Gastroesophageal sphincter (tissue), 3 donors: Measurements from ENCODE around the gene L2HGDH.

Source experiments
- CTCF ChIP-seq, 4 experiments: fragments of 200-600 bp in 2 of 4; fragments of 450-650 bp in 2 of 4; sonication (generic) in 1 of 4; IDR thresholded peaks; one replicate each; pipeline ENCODE4 v1.5.1; 2017 to 2019; ENCODE audit warnings: antibody characterized with exemption in 4 of 4, mild to moderate bottlenecking in 2 of 4, moderate library complexity in 2 of 4
- POLR2A ChIP-seq, 2 donors: fragments of 450-650 bp; IDR thresholded peaks; one replicate each; pipeline ENCODE4 v1.6.1; 2017; ENCODE audit warnings: antibody characterized with exemption in 2 of 2, mild to moderate bottlenecking in 2 of 2, moderate library complexity in 1 of 2
- POLR2AphosphoS5 ChIP-seq: sonication (generic); formaldehyde crosslinking; IDR thresholded peaks from one replicate; pipeline ENCODE4 v1.6.1; 2017; ENCODE audit warnings: antibody characterized with exemption

GRCh38 chr14:50230701-50231474, 81.1 kb downstream of the L2HGDH start:
- TF ChIP-seq CTCF (IDR thresholded peaks at IDR 0.05) (no peak), POLR2AphosphoS5 (peak; percentile 19), POLR2A (IDR thresholded peaks at IDR 0.05) (no peak)
